ENCODE results near the gene LCP2. TPM values are rescaled to one million over a fixed set of nuclear protein-coding genes. Genes with fewer than 3 reads are reported as not detected.

Gene LCP2
- polyA plus RNA-seq, 3 donors, result 52.0 to 177 (median 89.5) TPM

DNA sequence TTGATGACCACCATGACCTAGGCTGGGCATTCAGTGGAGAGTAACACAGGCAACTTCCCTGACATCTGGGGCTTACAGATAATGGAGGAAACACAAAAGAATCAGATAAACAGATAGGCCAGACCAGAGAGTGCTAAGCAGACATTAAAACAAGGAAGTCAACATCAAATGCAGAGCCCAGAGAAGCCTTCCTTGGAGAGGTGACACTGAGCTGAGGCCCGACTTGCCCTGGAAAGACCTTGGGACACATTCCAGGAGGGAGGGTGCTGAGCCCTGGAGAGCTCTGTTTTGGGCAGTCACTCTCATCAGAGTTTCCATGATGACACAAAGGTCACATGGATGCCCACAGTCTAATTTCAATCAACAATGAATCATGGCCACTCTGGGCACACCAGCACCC is 96.7 kb downstream of the LCP2 start:
- Histone ChIP-seq H3K9ac (ENCODE audit: insufficient read depth, low read length, poor library complexity, severe bottlenecking) (no peak overlapping the region), H3K4me2 (replicated peaks; ENCODE audit: extremely low read depth, low read length, poor library complexity, severe bottlenecking) (no peak overlapping the region), H3K4me3 (replicated peaks in 1 of 3; ENCODE audit: low read depth in 2 of 3, low read length in 3 of 3) (no peak overlapping the region), H3K79me2 (ENCODE audit: insufficient read depth, low read length) (no peaks in the 10 kb centered on the region), H3K27ac (ENCODE audit: low read depth in 1 of 2, low read length in 2 of 2) (no peak overlapping the region), H4K20me1 (ENCODE audit: insufficient read depth, low read length) (no peaks in the 10 kb centered on the region), H3K36me3 (replicated peaks in 1 of 2; ENCODE audit: control insufficient read depth in 1 of 2, insufficient read depth in 2 of 2, low read length in 2 of 2) (no peaks in the 10 kb centered on the region), H3K9me3 (replicated peaks in 1 of 2; ENCODE audit: control insufficient read depth in 1 of 2, insufficient read depth in 1 of 2, low read length in 2 of 2) (no peaks in the 10 kb centered on the region), H3K27me3 (ENCODE audit: control insufficient read depth in 2 of 2, insufficient read depth in 2 of 2, low read length in 2 of 2) (no peaks in the 10 kb centered on the region), H3K4me1 (ENCODE audit: control insufficient read depth in 1 of 2, insufficient read depth in 2 of 2, low read length in 2 of 2) (no peaks in the 10 kb centered on the region), H2AFZ (ENCODE audit: insufficient read depth, low read depth, low read length, poor library complexity, severe bottlenecking) (no peak overlapping the region)
- WGBS (ENCODE audit: insufficient coverage), result 0% methylated on average over 1 of the region's 1 CpG
- no peak for DNase-seq
- no peak for TF ChIP-seq CTCF (IDR thresholded peaks at IDR 0.05)
- Mint-ChIP-seq H3K27me3 (ENCODE audit: low read depth in 3 of 3) (peaks cover 4 to 8% (median 7%) of the 10 kb centered on the region in 3 donors), H3K4me3 (no peak overlapping the region), H3K36me3 (no peaks in the 10 kb centered on the region), H3K27ac (no peak overlapping the region), H3K9me3 (no peaks in the 10 kb centered on the region), H3K4me1 (no peaks in the 10 kb centered on the region)
- intact Hi-C loops (cut with micrococcal nuclease), result no loop called here

Other genes with a start within 250 kb of the LCP2 start
- not detected for gene FOXI1, start 191.9 kb downstream of the LCP2 start, polyA plus RNA-seq
- gene C5orf58, start 64.8 kb downstream of the LCP2 start, polyA plus RNA-seq, result under 1 TPM in 1 of 3 donors, not detected in 2; 0.46 TPM
- 10 to 100 TPM in 1 of 3 donors, 1 to 10 TPM in 1, under 1 TPM in 1; 0.79 to 20.8 (median 1.2) TPM for gene KCNMB1, start 91.6 kb upstream of the LCP2 start, polyA plus RNA-seq
- gene KCNIP1, start 206.2 kb upstream of the LCP2 start, polyA plus RNA-seq, result not detected